ENCODE measurements around the gene CCDC85B. TPM values are rescaled to one million over a fixed set of nuclear protein-coding genes. Genes with fewer than 3 reads are reported as not detected.

CCDC85B gene
- total and polyA plus RNA-seq, 2 of the 8 experiments (the other 6 are each of a cell fraction or from before 2014, with no cell fraction given), result 19.8 to 30.8 TPM

DNA sequence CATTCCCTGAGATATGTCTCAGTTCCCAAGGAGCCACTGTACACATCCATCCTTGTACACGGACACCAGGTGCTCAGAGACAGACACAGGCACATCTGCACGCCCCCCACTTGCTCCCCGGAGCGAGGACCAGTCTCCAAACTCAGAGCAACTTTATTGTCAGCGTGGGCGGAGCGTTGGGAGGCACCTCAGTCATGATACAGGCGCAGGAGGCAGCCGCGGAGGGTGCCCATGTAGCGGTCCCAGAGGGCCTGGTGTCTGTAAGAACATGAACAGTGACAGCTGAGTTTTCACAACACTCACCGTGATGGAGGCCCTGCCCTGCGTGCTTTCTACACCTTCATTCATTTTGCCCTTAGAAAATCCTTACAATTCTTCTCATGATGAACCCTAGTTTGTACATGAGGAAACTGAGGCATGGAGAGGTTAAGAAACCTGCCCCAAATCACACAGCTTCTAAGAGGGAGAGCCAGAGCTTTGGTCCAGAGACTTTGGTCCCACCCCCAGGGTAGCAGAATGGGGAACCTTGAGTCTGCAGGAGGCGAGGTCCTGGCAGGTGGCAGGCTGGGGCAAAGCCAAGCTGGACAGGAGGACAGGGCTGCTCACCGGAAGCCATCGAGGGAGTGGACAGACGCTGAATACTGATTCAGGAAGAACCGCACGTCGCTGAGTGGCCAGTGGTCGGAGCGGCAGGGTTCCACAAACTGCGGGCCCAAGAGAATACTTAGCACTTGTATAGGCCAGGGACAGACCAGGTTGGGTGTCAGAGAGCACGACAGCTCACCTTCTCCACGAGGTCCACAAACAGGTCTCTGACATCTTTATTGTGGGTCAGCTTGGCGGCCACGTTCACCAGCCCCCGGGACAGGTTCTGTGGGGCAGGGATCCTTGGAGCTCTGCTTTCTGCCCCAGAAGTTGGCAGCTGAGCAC lies 6.4 kb upstream of the CCDC85B start (continued):
- TF ChIP-seq, protein P1, sequence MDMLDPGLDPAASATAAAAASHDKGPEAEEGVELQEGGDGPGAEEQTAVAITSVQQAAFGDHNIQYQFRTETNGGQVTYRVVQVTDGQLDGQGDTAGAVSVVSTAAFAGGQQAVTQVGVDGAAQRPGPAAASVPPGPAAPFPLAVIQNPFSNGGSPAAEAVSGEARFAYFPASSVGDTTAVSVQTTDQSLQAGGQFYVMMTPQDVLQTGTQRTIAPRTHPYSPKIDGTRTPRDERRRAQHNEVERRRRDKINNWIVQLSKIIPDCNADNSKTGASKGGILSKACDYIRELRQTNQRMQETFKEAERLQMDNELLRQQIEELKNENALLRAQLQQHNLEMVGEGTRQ (IDR thresholded peaks at IDR 0.05; ENCODE audit: low read length), result no peak
- TF ChIP-seq SIX5 (IDR thresholded peaks at IDR 0.05; ENCODE audit: low read depth, low read length), result no peak

Measured in H1 (cell line).